Calu3 (cell line): ENCODE results near the gene RAD51B. TPM values are rescaled to one million over a fixed set of nuclear protein-coding genes. Genes with fewer than 3 reads are reported as not detected.

ENCODE experiments used
- BruUV-seq: library from RNA; stranded (reverse); fragments of 400-500 nt; replicated peaks from 2 replicates; lab custom pipeline; 2021; lab: Mats Ljungman, UMichigan
- CTCF ChIA-PET: fragments of 300-600 bp; sonication (Branson Sonifier 250); formaldehyde crosslinking; loops from one replicate; lab custom pipeline; 2022; ENCODE audit warnings: antibody characterized with exemption; lab: Charles Lee
- DNase-seq: peaks from one replicate; pipeline ENCODE4 v3.0.0; 2022
- H3K27ac Mint-ChIP-seq: one replicate; pipeline ENCODE4 v1.8.0; 2022; ENCODE audit warnings: mixed read lengths; ENCODE audit not compliant: unreplicated experiment
- H3K27me3 Mint-ChIP-seq: one replicate; pipeline ENCODE4 v1.8.0; 2022; ENCODE audit warnings: mixed read lengths; ENCODE audit not compliant: unreplicated experiment
- H3K36me3 Mint-ChIP-seq: one replicate; pipeline ENCODE4 v1.8.0; 2022; ENCODE audit warnings: mild to moderate bottlenecking, moderate library complexity, mixed read lengths; ENCODE audit not compliant: insufficient read depth, unreplicated experiment
- H3K4me1 Mint-ChIP-seq: one replicate; pipeline ENCODE4 v1.8.0; 2022; ENCODE audit warnings: mild to moderate bottlenecking, low read depth, mixed read lengths; ENCODE audit not compliant: unreplicated experiment
- H3K4me3 Mint-ChIP-seq: one replicate; pipeline ENCODE4 v1.8.0; 2022; ENCODE audit warnings: mild to moderate bottlenecking, low read depth, moderate library complexity, mixed read lengths; ENCODE audit not compliant: unreplicated experiment
- H3K9me3 Mint-ChIP-seq: one replicate; pipeline ENCODE4 v1.8.0; 2022; ENCODE audit warnings: low read depth, mixed read lengths; ENCODE audit not compliant: unreplicated experiment
- intact Hi-C: fragments of 100-400 bp; cut with micrococcal nuclease; formaldehyde crosslinking; loops from one replicate; pipeline ENCODE4 v1.10.0; 2022; ENCODE audit not compliant: unreplicated experiment
- total RNA-seq: library from RNA; stranded (reverse); gene quantifications from 2 replicates; pipeline ENCODE4 v1.2.3, GENCODE V29; 2022
- TF ChIP-seq, protein P1 (sequence below): fragments of 200-600 bp; IDR thresholded peaks from one replicate; pipeline ENCODE4 v1.8.0; 2022; ENCODE audit warnings: antibody characterized with exemption; ENCODE audit not compliant: unreplicated experiment

Gene RAD51B
- total RNA-seq, 1 experiment from 2014 or later, result 24.7 TPM

DNA sequence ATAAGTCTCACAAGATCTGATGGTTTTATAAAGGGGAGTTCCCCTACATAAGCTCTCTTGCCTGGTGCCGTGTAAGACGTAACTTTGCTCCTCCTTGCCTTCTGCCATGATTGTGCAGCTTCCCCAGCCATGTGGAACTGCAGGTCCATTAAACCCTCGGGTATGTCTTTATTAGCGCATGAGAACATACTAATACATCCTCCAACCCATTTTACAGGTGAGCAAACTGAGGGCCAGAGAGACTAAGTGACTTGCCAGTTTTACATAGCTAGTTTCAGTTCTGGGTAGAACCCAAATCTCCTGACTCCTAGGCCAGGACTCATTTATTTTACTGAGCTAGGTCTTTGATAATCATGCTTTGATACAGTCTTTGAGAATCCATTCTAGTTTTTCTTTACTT, 406.9 kb downstream of the RAD51B start:
- Mint-ChIP-seq H3K4me3 (no peak overlapping the region), H3K27ac (no peak overlapping the region), H3K9me3 (peaks cover 2% of the 10 kb centered on the region), H3K4me1 (no peaks in the 10 kb centered on the region), H3K36me3 (no peaks in the 10 kb centered on the region), H3K27me3 (no peaks in the 10 kb centered on the region)
- no TSS peak for BruUV-seq
- DNase-seq, result no peak
- intact Hi-C loops, result no loop called here
- CTCF ChIA-PET, result no interaction called here
- TF ChIP-seq, protein P1, sequence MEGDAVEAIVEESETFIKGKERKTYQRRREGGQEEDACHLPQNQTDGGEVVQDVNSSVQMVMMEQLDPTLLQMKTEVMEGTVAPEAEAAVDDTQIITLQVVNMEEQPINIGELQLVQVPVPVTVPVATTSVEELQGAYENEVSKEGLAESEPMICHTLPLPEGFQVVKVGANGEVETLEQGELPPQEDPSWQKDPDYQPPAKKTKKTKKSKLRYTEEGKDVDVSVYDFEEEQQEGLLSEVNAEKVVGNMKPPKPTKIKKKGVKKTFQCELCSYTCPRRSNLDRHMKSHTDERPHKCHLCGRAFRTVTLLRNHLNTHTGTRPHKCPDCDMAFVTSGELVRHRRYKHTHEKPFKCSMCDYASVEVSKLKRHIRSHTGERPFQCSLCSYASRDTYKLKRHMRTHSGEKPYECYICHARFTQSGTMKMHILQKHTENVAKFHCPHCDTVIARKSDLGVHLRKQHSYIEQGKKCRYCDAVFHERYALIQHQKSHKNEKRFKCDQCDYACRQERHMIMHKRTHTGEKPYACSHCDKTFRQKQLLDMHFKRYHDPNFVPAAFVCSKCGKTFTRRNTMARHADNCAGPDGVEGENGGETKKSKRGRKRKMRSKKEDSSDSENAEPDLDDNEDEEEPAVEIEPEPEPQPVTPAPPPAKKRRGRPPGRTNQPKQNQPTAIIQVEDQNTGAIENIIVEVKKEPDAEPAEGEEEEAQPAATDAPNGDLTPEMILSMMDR, result no peak

- H3K4me1 Mint-ChIP-seq, result no peaks in the 10 kb centered on the region
- CTCF ChIA-PET, result interaction anchor here (1.1 kb wide), 1 partner anchor 13 kb away, joined by 3 read pairs; no protein-coding TSS in a partner anchor
- no TSS peak for BruUV-seq
- intact Hi-C loops, result no loop called here
- no peaks in the 10 kb centered on the region for H3K9me3 Mint-ChIP-seq
- H3K4me3 Mint-ChIP-seq, result no peak overlapping the region
- H3K27me3 Mint-ChIP-seq, result no peaks in the 10 kb centered on the region
- no peak for DNase-seq
- no peaks in the 10 kb centered on the region for H3K36me3 Mint-ChIP-seq
- H3K27ac Mint-ChIP-seq, result no peak overlapping the region
- TF ChIP-seq, protein P1, result no peak
Observed at GRCh38 chr14:68228656-68229055, 409.1 kb downstream of the RAD51B start.

GRCh38 chr14:68229423-68230100, 410.0 kb downstream of the RAD51B start:
- no peak for DNase-seq
- Mint-ChIP-seq H3K9me3 (no peaks in the 10 kb centered on the region), H3K4me3 (no peak overlapping the region), H3K4me1 (no peaks in the 10 kb centered on the region), H3K36me3 (no peaks in the 10 kb centered on the region), H3K27ac (no peak overlapping the region), H3K27me3 (no peaks in the 10 kb centered on the region)
- TF ChIP-seq, protein P1, result no peak
- CTCF ChIA-PET, result interaction anchor here (1.1 kb wide), 1 partner anchor 14 kb away, joined by 3 read pairs; no protein-coding TSS in a partner anchor
- no TSS peak for BruUV-seq
- intact Hi-C loops, result loop anchor here (5.0 kb wide), 2 partner anchors 267 to 287 kb away; no protein-coding TSS in a partner anchor

DNA sequence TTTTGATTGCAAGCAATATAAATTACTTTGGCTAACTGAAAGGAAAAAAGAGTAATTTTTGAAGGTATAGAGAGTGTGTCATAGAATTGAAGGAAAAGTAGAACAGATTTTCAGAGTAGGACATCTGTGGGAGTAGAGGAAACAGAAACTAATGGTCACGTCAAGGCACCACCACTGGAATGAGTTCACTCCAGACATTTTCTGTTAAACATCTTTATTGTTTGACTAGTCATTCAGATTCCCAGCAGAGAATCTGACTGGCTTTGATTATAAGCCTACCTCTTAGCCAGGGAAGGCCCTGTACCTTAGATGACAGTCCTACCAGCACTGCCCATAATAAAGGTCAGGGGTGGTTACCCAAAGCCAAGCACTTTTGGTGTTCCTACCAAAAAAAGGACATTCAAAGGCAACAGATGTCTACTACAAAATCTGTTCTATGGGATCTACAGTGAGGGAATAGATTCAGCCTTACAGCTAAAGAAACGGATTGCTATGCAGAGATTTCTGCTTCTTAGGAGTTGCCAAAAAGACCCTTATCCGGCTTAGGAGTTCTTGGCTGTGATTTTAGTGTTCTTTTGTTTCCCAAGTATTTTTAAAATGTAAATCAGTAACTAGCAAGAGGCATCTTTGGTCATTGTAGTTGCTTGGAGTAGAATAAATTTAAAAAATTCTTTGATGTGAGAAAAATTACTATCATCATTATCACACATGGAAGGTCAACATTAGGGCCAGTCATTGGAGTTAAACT, 410.8 kb downstream of the RAD51B start:
- Mint-ChIP-seq H3K9me3 (no peaks in the 10 kb centered on the region), H3K27ac (no peak overlapping the region), H3K4me1 (no peaks in the 10 kb centered on the region), H3K4me3 (no peak overlapping the region), H3K27me3 (no peaks in the 10 kb centered on the region), H3K36me3 (no peaks in the 10 kb centered on the region)
- intact Hi-C loops, result loop anchor here (5.0 kb wide), 2 partner anchors 268 to 288 kb away; no protein-coding TSS in a partner anchor
- no peak for DNase-seq
- no TSS peak for BruUV-seq
- CTCF ChIA-PET, result no interaction called here
- TF ChIP-seq, protein P1, result no peak
